NCI-H1048 (cell line): ENCODE data around the gene PLEK.
"Not testable (repeated sequence)": the region's sequence is repeated elsewhere in the genome, so short reads cannot be mapped to it uniquely, and the experiment has no call there.

ENCODE experiments used
- DNase-seq: peaks from one replicate; lab custom pipeline; 2025; lab: John Stamatoyannopoulos, UW

The PLEK gene

DNA sequence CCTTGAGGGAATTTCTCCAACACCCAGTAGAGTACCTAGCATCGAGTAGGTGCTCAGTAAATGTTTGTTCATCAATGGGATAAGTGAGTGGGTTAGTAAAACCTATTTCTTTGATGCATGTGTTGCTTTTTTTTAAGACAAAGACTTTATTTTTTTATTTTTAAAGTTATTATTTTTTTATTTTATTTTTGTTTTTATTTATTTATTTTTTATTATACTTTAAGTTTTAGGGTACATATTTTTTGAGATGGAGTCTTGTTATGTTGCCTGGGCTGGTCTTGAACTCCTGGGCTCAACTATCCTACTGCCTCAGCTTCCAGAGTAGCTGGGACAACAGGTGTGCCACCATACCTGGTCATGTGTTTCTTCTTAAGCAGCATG lies 20.8 kb downstream of the PLEK start:
- DNase-seq: no peak

DNA sequence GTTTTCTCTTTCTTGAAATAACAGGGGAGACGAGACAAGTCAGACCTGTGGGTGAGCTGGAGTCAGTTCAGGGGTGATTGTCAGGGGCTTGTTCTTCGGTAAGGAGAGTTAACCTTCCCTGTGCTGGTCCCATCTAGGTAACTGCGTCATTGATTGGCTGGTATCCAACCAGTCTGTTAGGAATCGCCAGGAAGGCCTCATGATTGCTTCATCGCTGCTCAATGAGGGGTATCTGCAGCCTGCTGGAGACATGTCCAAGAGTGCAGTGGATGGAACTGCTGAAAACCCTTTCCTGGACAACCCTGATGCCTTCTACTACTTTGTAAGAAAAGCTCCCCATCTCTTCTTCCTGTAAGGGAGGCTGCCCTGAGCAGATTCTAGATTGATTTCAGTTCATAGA lies 21.3 kb downstream of the PLEK start:
- DNase-seq: no peak

DNA sequence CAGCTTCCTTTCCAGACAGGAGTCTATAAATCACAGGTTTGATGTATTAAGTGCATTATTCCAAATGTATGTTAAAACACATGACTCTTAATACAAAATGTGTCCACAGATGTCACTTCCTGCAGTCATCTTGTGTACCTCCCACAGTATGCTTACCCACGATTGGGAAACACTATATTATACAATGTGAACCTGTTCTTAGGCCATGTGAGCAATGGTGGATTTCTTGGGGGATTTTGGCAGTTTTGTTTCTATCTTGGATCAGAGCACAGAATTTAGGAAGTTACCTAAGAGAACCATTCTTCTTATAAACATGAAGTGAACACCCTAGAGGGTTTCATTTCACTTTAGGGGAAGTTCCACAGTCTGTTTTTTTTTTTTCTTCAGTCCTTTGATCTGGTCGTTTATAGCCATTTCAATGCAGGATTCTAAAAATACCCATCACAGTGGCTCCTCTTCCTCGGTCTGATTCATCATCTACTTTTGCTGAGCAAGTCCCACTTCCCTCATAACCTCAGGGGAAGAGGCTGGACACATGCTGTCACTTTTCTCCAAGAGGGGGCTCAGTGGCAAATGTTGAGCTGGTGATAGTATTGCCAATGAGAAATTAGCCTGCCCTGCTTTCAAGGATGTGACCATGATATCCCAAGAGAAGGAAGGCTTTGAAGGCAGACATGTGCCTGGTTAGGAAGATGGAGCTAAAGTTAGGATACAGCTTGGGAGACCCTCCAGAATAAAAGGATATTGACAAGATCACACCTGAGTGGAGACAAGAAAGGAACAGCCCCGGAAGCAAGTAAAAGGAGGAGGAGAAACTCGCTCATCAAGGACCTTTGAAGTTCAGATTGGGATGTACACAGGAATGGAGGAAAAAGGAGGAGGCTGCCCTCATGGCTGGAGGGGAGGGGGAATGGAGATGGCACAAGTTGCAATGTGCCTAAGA lies 22.6 kb downstream of the PLEK start:
- DNase-seq: no peak

DNA sequence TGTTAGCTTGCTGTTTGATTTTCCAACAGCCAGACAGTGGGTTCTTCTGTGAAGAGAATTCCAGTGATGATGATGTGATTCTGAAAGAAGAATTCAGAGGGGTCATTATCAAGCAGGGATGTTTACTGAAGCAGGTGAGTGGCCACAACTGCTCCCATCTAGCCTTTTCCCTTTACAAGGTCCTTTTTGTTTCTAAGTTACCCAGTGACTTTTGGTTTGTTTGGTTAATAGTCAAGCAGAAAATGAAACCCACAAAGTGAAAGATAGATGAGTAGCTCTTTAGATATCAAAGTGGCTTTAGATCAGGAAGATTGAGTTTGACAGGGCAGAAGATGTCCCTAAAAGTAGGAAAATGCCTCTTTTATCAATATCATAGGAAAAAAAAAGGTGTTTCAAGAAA lies 23.3 kb downstream of the PLEK start:
- no peak for DNase-seq

DNA sequence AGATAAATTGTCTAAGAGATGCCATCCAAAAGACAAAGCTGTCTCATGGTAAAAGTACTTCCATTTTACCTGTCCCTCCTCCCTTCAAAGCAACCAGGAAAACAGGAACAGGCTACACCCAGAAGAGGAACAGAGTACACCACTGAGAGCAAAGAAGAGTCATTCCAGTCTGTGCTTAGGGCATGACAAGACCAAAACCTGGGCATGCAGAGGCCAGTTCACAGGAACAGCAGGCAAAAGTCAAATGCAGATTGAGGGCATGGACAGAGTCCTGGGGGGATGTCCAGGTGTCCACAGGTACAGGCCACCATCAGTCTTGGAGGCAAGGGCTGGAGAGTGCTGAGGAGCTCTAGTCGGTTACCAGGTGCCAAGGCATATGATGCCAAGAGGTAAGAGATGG lies 23.7 kb downstream of the PLEK start:
- no peak for DNase-seq

DNA sequence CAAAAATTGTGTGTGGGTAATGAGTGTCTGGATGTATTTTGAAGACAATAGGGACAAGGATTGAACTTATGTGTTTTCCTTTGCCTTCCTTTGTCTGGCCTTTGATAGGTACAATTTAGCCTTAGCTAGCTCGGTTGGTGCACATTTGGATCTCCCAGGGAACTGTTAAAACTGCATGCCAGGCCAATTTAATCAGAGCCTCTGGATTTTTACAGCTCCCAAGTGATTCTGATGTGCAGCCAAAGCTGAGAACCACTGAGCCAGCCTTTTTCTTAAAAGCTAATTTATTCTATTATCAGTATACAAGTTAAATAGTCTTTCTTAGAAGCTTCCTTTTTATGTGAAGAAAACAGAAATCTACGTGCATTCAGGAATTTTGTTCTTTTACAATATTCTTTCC lies 25.0 kb downstream of the PLEK start:
- DNase-seq: no peak

DNA sequence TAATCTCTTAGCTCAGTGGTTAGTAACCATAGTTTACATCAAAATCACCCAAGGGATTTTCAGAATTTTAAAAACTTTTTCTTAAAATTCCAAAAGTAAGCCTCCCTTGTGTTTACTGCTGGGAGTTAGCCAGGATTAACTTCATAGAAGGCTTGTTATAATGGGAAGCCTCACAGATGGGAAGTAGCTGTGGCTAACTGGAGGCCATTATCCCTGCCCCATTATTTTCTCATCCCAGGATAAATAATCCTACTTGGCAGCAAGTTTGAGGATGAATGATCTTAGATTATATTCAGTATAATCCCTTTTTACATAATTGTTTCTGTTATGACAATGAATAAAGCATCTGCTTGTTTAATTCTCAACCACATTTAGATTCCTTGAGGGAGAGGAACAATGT lies 25.5 kb downstream of the PLEK start:
- no peak for DNase-seq

DNA sequence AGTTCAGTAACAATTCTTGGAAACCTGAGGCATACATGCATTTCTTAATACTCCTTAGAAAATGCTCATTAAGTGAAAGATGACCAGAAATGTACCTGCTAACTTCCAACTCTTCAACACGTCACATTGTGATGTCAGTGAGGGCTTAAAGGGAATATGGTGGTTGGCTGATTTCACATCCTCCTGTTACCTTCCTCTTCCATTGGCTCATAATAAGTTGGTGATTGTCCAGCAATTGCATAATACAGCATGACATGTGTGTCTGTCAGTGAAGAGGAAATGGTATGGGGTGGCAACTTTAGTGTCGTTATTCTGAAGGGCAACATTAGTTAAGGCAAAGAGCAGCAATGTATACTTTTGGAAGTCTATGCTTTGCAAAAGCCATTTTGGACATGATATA lies 26.0 kb downstream of the PLEK start:
- no peak for DNase-seq

DNA sequence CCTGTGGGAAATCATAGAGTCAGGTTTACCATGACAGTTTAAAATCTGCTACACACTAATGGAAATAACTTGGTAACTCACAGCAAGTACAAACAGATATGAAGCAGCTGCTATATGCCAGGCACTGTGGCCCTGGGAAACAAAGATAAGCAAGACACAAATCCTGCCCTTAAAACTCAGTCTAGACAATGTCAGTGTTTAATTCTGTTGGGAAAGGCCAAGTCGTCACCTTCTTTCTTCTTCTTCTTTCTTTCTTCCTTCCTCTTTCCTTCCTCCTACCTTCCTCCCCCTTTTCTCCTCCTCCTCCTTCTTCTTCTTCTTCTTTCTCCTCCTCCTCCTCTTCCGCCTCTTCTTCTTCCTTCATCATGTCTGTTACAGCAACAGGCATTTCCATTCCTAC lies 26.8 kb downstream of the PLEK start:
- no peak for DNase-seq

DNA sequence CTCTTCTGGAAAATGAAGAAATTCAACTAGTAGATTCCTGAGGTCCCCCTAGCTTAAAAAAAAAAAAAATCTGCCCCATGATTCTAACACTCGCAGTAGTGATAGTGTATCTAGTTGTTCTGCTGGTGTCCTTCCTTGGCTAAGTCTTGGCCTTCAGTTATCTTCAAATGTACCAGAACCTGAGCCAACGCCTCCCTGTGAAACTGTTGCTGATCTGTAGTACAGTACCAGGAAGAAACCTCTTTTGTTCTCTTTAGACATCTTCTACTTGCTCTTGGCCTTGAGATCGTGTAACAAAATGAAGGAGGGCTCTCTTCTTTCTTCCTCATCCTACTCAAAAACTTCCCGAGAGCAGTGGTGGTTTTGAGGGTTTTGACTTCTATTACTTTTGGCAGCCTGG lies 31.0 kb downstream of the PLEK start:
- DNase-seq: no peak

DNA sequence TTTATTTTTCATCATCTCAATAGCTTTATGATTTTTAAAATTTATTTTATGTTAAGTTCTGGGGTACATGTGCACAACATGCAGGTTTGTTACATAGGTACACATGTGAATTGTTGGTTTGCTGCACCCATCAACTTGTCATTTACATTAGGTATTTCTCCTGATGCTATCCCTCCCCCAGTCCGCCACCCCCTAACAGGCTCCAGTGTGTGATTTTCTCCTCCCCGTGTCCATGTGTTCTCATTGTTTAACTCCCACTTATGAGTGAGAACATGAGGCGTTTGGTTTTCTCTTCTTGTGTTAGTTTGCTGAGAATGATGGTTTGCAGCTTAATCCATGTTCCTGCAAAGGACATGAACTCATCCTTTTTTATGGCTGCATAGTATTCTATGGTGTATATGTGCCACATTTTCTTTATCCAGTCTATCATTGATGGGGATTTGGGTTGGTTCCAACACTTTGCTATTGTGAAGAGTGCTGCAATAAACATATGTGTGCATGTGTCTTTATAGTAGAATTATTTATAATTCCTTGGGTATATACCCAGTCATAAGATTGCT lies 32.7 kb downstream of the PLEK start:
- DNase-seq: not testable (repeated sequence)

DNA sequence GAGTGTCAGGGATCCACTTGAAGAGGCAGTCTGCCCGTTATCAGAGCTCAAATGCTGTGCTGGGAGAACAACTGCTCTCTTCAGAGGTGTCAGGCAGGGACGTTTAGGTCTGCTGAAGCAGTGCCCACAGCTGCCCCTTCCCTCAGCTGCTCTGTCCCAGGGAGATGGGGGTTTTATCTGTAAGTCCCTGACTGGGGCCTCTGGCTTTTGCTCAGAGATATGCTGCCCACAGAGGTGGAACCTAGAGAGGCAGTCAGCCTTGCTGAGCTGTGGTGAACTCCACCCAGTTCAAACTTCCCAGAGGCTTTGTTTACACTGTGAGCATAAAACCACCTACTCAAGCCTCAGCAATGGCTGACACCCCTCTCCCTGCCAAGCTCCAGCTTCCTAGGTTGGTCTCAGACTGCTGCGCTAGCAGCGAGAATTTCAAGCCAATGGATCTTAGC lies 38.1 kb downstream of the PLEK start:
- DNase-seq: no peak

DNA sequence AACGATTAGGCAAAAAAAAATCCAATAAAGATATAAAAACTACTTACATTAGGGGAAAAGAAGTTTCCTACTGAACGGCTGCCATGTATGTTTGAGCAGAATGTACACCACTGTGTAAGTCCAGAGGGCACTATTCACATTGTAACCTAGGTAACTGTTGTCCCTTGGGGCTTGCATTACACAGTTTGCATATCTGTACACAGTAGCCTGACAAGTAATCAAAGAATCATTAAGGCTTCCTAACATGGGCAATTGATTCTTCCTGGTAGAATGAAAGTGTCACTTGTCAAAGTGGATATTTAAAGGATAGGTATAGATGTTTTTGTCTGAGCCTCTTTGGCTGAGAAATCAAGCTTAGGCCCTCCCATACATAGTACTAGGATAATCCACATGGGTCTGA lies 39.1 kb downstream of the PLEK start:
- DNase-seq: no peak

DNA sequence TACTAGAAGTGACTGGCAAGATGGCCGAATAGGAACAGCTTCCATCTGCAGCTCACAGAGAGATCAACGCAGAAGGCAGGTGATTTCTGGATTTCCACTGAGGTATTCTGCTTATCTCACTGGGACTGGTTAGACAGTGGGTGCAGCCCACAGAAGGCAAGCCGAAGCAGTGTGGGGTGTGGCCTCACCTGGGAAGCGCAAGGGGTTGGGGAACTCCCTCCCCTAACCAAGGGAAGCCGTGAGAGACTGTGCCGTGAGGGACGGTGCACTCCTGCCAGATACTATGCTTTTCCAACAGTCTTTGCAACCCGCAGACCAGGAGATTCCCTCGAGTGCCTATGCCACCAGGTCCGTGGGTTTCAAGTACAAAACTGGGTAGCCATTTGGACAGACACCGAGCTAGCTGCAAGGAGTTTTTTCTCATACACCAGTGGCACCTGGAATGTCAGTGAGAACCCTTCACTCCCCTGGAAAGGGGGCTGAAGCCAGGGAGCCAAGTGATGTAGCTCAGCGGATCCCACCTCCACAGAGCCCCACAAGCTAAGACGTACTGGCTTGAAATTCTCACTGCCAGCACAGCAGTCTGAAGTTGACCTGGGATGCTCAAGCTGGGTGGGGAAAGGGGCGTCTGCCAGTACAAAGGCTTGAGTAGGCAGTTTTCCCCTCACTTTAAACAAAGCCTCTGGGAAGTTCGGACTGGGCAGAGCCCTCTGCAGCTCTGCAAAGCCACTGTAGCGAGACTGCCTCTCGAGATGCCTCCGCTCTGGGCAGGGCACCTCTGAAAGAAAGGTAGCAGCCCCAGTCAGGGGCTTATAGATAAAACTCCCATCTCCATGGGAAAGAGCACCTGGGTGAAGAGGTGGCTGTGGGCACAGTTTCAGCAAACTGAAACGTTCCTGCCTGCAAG lies 40.1 kb downstream of the PLEK start:
- no peak for DNase-seq

DNA sequence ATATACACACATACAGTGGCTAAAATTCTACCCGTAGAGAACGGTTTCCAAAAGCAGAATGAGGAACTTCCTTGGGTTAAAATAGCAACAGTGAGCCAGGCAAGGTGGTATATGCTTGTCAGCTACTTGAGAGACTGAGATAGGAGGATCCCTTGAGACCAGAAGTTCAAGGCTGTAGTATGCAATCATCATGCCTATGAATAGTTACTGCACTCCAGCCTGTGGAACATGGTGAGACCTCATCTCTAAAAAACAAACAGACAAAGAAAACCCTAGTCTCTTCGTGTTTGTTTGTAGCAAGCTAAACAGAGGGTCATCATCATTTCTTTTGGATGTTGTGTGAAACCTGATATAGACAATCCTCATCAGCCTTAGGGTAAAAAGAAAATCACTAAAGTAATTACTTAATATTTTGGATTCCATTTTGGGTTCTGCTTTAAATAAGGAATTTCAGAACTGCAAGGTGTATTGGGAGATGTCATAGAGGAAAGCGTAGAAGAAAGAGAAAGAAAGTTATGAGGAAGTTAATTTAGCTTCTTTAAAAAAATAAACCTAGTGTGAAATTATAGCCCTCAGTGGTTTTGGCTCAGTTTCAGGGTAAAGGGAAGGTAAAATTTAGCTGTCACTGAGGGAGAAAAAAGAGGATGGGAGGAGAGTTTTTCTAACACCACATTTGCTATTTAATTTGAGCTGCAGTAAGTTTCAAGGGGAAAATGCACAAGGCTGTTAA lies 46.5 kb downstream of the PLEK start:
- DNase-seq: no peak

DNA sequence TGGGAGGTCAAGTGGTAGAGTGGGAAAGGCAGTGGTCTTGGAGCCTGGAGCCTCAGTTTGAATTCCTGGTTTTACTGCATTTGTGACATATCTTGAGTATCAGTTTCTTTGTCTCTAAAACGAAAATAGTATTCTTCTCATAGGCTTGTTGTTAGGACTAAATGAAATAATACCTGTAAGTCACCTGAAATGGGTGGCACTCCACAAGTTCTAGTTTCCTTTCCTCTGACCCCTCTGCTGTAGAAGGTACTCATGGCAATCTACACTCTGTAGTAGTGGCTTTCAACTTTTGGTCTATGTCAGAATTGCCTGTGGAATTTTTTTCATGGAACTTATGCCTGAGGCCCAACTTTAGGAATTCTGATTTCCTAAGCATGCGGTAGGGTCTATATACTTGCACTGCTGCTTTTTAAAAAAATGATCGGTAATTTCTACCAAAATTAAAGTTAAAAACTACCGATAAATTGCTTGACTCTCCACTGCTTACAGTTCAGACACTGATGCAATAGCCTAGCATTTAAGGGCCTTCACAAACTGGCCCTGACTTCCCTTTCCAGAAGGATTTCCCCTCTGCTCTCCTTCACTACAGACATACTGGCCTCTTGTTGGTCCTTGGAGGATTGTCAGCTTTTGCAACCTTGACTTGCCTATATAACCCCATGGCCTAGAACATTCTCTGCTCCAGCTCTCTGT lies 47.2 kb downstream of the PLEK start:
- DNase-seq: no peak

DNA sequence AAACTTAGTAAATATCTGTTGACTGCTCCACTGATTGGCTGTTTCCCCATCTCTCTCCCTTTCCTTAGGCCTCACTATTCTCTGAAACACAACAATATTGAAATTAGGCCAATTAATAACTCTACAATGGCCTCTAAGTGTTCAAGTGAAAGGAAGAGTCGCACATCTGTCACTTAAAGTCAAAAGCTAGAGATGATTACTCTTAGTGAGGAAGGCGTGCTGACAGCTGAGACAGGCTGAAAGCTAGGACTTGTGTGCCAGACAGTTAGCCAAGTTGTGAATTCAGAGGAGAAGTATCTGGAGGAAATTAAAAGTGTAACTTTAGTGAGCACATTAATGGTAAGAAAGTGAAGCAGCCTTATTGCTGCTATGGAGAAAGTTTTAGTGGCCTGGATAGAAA lies 48.4 kb downstream of the PLEK start:
- no peak for DNase-seq

DNA sequence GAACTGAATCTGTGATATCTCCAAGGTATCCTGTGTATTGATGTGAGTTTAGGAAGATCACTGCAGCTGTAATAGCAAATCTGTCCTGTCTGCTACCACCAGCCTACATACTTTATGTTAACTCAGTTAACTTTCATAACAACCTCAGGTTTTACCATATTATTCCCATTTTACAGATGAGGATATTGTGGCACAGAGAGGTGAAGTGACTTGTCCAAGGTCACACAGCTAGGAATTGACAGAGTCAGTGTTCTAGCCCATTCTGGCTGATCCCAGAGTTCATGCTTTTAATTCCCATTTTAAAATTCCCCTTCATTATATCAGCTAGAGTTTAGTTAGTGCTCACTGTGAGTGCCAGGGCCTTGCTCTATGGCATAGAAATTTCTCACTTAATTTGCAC lies 49.4 kb downstream of the PLEK start:
- DNase-seq: no peak

DNA sequence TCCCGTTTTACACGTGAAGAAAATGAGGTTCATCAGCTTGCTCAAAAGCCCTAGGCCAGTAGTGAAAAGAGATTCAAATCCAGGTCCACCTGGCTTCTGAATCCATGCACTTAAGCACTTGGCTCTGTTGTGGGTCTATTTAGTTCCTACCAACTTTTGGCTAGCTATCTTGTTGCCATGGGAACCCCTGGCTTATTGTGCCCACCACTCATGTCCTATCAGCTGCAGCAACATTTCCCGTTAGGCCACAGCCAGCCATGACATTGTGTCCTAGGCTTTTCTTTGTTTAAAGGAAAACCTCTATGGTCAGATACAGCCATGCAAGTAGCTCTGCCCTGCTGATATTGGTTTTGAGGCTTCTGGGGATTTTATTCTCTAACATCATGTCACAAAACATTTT lies 49.8 kb downstream of the PLEK start:
- no peak for DNase-seq

DNA sequence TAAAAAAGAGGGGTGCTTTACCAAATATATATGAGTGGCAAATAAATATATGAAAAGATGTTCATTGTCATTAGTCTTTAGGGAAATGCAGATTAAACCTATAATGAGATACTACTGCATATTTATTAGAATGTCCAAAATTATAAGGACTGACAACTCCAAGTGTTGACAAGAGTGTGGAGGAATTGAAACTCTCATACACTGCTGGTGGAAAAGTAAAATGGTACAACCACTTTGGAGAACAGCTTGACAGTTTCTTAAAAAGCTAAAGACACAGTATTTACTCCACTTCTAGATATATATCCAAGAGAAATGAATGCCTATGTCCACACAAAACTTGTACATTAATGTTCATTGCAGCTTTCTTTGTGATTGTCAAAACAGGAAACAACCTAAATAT lies 50.4 kb downstream of the PLEK start:
- DNase-seq: no peak

DNA sequence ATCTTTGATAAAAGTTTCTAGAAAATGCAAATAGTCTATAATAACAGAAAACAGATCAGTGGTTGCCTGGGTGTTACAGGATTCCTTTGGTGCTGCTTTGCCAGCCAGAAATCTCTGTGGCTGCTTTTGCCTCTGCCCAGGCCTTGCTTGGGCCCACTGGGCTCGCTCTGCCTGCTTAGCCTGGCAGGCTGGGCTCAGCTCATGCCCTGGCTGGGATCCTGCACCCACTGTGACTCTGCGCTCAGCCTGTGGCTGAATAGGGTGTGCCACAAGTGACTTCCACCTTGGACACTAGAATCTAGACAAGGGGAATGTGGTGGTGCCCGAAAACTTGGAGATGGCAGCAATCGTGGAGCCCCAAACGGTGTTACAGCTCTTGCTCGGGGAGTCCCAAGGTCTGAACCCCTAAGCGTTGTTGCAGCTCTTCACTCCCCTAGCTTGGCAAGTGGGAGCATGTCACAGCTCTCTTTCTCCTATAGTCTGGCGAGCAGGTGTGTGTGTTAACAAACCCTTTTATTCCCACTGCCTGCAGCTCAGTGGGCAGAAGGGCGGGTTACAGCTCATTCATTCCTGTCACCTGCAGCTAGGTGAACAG lies 51.1 kb downstream of the PLEK start:
- DNase-seq: no peak
